Upper lobe of left lung (tissue), 4 donors: ENCODE data around the gene MAGI2.

Experiments
- CTCF ChIP-seq, 6 experiments: fragments of 450-650 bp in 4 of 6; fragments of 200-600 bp in 2 of 6; sonication (generic) in 2 of 6; IDR thresholded peaks; one replicate each; pipeline ENCODE4 v1.5.1; 2016 to 2019; ENCODE audit warnings: antibody characterized with exemption in 6 of 6
- EP300 ChIP-seq, 4 donors: sonication (generic); formaldehyde crosslinking; IDR thresholded peaks; one replicate each; pipeline ENCODE4 v1.5.1; 2017; ENCODE audit warnings: antibody characterized with exemption in 4 of 4, control low read depth in 2 of 4
- POLR2A ChIP-seq, 4 donors: fragments of 450-650 bp; IDR thresholded peaks; one replicate each; pipeline ENCODE4 v1.5.1; 2016 to 2017; ENCODE audit warnings: antibody characterized with exemption in 4 of 4, mild to moderate bottlenecking in 2 of 4

- TF ChIP-seq POLR2A (IDR thresholded peaks at IDR 0.05) (no peak), EP300 (IDR thresholded peaks at IDR 0.05) (no peak), CTCF (IDR thresholded peaks at IDR 0.05) (no peak)
These were observed 152.9 kb downstream of the MAGI2 start for GRCh38 chr7:79300573-79300972.
